HFF-Myc (cell line): ENCODE measurements around the gene ZNF213.

Source experiments
- DNase-seq: peaks from one replicate; pipeline ENCODE4 v3.0.0-alpha.2; 2011; ENCODE audit warnings: low read depth; ENCODE audit errors: extremely low read depth
- H3K4me3 ChIP-seq: replicated peaks from 2 replicates; pipeline ENCODE4 v1.5.1; 2011; ENCODE audit warnings: low read depth, mild to moderate bottlenecking, control low read depth, low read length
- TF ChIP-seq, protein P1 (sequence below): IDR thresholded peaks from 2 replicates; pipeline ENCODE4 v1.5.1; 2012; ENCODE audit warnings: mild to moderate bottlenecking, low read depth, low read length, control low read depth; ENCODE audit errors: missing control alignments

ZNF213 gene

GRCh38 chr16:3186946-3187690, 52.3 kb downstream of the ZNF213 start:
- no peak overlapping the region for H3K4me3 ChIP-seq
- DNase-seq: no peak
- TF ChIP-seq, protein P1, sequence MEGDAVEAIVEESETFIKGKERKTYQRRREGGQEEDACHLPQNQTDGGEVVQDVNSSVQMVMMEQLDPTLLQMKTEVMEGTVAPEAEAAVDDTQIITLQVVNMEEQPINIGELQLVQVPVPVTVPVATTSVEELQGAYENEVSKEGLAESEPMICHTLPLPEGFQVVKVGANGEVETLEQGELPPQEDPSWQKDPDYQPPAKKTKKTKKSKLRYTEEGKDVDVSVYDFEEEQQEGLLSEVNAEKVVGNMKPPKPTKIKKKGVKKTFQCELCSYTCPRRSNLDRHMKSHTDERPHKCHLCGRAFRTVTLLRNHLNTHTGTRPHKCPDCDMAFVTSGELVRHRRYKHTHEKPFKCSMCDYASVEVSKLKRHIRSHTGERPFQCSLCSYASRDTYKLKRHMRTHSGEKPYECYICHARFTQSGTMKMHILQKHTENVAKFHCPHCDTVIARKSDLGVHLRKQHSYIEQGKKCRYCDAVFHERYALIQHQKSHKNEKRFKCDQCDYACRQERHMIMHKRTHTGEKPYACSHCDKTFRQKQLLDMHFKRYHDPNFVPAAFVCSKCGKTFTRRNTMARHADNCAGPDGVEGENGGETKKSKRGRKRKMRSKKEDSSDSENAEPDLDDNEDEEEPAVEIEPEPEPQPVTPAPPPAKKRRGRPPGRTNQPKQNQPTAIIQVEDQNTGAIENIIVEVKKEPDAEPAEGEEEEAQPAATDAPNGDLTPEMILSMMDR: no peak

GRCh38 chr16:3187798-3188674, 53.2 kb downstream of the ZNF213 start, which contains the start of gene OR1F1:
Gene OR1F1, plus strand, starts transcription at chr16:3188204.
- peak; percentile 68 for DNase-seq
- H3K4me3 ChIP-seq: peak within 1 kb of the TSS; percentile 57
- TF ChIP-seq, protein P1: no peak

DNA sequence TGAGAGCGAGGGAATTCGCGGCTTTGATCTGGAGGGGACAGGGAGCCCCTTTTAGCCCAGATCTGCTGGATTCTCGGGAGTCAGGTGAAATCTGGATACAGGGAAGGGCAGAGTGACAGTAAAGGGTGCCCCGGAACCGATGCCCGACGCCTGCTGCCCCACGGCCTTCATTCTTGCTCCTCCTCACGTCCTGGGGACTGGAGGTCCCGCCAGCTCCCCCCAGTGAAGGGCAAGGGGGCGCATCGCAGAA, 53.8 kb downstream of the ZNF213 start:
- DNase-seq: no peak
- H3K4me3 ChIP-seq: peak overlapping the region; percentile 57
- TF ChIP-seq, protein P1: no peak

GRCh38 chr16:3188925-3189825, 54.3 kb downstream of the ZNF213 start:
- TF ChIP-seq, protein P1: no peak
- H3K4me3 ChIP-seq: peak overlapping the region; percentile 57
- DNase-seq: no peak

GRCh38 chr16:3189869-3190268, 55.0 kb downstream of the ZNF213 start:
- TF ChIP-seq, protein P1: no peak
- no peak for DNase-seq
- peak overlapping the region; percentile 57 for H3K4me3 ChIP-seq

DNA sequence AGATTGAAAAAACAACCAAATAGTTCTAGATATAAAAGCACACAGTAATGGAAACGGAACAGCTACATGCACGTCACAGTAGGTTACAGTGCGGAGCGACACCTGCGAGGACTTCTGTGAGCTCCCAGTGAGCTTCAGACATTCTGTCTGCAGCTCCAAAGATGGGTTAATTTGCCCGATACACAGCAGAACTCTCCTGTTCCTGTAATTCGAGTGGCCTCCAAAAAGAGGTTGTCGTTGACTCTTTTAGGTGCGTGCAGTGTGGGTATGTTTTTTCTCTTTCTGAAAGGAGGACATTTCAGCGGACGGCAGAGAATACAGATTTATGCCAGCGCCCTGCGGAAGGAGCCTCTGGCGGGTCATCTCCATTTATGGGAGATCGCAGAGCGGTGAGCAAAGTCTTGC, 56.1 kb downstream of the ZNF213 start:
- DNase-seq: no peak
- TF ChIP-seq, protein P1: no peak
- peak overlapping the region; percentile 43 for H3K4me3 ChIP-seq
